ENCODE data around the gene INIP.

Gene INIP

GRCh38 chr9:112669326-112669725 lies 48.6 kb downstream of the INIP start:
- TF ChIP-seq RAD21 (IDR thresholded peaks at IDR 0.05; ENCODE audit: low read depth) (no peak), EP300 (IDR thresholded peaks at IDR 0.05; ENCODE audit: borderline replicate concordance) (no peak), EGR1 (IDR thresholded peaks at IDR 0.05) (no peak), TCF12 (IDR thresholded peaks at IDR 0.05; ENCODE audit: low read depth) (no peak), FOXM1 (IDR thresholded peaks at IDR 0.05; ENCODE audit: borderline replicate concordance, low read depth) (no peak)

DNA sequence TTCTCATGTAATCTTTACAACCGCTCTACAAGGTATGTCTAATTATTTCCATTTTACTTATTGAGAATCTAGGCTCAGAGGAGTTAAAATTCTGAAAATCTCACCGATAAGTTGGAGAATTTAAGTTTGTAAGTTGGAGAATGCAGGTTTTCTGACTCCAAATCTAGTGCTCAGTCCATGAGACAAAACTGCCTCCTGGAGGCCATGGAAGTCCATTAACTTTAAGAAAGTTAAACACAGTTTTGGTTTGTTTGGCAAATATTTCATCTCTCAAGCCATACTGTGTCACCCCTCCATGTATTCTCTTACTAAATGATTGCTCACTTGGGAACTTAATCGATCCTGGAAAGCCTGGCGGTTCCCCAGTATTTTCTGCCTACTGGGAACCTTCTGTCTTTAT lies 52.6 kb downstream of the INIP start:
- TF ChIP-seq TAF1 (IDR thresholded peaks at IDR 0.05; ENCODE audit: low read depth) (no peak), TEAD4 (IDR thresholded peaks at IDR 0.05) (no peak), YY1 (IDR thresholded peaks at IDR 0.05; ENCODE audit: low read depth) (no peak), RAD21 (IDR thresholded peaks at IDR 0.05; ENCODE audit: low read depth) (peak; percentile 41), TCF12 (IDR thresholded peaks at IDR 0.05; ENCODE audit: low read depth) (no peak), CEBPB (IDR thresholded peaks at IDR 0.05) (no peak)

DNA sequence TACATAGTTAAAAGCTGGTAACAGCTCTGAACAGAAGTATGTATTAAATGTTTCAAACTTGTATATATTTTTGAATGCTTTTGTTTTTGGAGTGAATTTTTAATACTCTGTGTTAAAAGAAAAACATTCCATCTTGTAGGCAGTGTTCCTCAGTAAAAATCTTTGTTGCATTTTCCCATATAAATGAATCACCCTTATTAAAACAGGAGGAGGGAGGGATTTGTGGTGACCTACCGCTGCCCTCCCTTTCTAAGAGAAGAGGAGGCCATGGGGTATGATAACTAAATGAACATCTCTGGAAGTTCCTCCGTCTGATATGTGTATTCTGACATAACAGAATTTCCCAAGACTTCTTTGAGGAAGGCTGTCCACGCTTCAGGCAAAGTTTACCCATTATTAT lies 53.4 kb downstream of the INIP start:
- TF ChIP-seq CEBPB (IDR thresholded peaks at IDR 0.05) (no peak), ZBTB7A (IDR thresholded peaks at IDR 0.05; ENCODE audit: low read depth) (no peak), FOXM1 (IDR thresholded peaks at IDR 0.05; ENCODE audit: borderline replicate concordance, low read depth) (no peak), YY1 (IDR thresholded peaks at IDR 0.05; ENCODE audit: low read depth) (no peak), TAF1 (IDR thresholded peaks at IDR 0.05; ENCODE audit: low read depth) (no peak), CREB1 (IDR thresholded peaks at IDR 0.05; ENCODE audit: low read depth) (no peak), REST (IDR thresholded peaks at IDR 0.05; ENCODE audit: low read depth) (no peak)
- TF ChIP-seq, protein P1, sequence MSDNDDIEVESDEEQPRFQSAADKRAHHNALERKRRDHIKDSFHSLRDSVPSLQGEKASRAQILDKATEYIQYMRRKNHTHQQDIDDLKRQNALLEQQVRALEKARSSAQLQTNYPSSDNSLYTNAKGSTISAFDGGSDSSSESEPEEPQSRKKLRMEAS (IDR thresholded peaks at IDR 0.05), result no peak

DNA sequence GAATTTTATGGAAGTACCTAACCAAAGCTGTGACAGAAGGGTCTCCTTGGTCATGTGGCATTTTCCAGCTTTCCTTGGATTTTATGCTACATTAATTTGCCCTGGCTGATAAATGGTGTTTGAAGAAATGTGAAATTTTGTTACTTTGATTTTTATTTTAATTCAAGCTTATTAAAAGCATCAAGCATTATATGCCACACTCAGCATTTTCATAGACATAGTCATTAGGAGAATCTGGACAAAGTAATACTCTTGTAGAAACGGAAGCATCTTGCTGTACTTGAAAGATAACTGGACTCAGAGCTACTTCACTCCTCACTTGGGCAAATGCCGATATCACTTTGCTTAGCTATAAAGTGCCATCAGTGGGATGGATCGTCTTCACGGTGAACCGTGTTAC lies 54.2 kb downstream of the INIP start:
- TF ChIP-seq CEBPB (IDR thresholded peaks at IDR 0.05) (no peak), EP300 (IDR thresholded peaks at IDR 0.05; ENCODE audit: borderline replicate concordance) (no peak), USF1 (IDR thresholded peaks at IDR 0.05) (no peak), REST (IDR thresholded peaks at IDR 0.05; ENCODE audit: low read depth) (no peak), EGR1 (IDR thresholded peaks at IDR 0.05) (no peak), ZBTB7A (IDR thresholded peaks at IDR 0.05; ENCODE audit: low read depth) (no peak), TAF1 (IDR thresholded peaks at IDR 0.05; ENCODE audit: low read depth) (no peak), TCF12 (IDR thresholded peaks at IDR 0.05; ENCODE audit: low read depth) (no peak), CREB1 (IDR thresholded peaks at IDR 0.05; ENCODE audit: low read depth) (no peak), RAD21 (IDR thresholded peaks at IDR 0.05; ENCODE audit: low read depth) (no peak), FOXM1 (IDR thresholded peaks at IDR 0.05; ENCODE audit: borderline replicate concordance, low read depth) (no peak), TEAD4 (IDR thresholded peaks at IDR 0.05) (no peak), NFIC (IDR thresholded peaks at IDR 0.05) (no peak), YY1 (IDR thresholded peaks at IDR 0.05; ENCODE audit: low read depth) (no peak)
- TF ChIP-seq, protein P1 (IDR thresholded peaks at IDR 0.05), result no peak

DNA sequence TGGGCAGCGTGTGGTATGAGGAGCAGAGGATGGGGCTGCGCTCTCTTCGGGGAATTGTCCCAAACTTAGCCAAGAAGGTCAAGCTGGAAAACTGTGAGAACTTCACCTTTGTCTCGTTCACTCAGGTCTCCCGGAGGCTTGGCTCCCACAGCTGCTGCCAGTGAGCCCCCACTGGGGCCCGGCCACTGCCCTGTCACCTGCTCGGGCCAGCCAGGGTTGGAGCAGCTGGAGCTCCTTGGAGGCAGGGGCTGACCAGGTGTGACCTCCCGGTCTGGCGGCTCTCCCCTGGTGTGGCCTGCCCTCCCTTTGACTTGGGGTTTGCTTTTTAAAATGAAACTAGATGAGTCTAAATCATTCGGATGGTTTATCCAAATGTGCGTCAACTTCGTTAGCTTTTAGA lies 58.0 kb downstream of the INIP start:
- no peak for TF ChIP-seq TEAD4 (IDR thresholded peaks at IDR 0.05)
- TF ChIP-seq TAF1 (IDR thresholded peaks at IDR 0.05; ENCODE audit: low read depth), result no peak
- TF ChIP-seq REST (IDR thresholded peaks at IDR 0.05; ENCODE audit: low read depth), result no peak
- TF ChIP-seq ZBTB7A (IDR thresholded peaks at IDR 0.05; ENCODE audit: low read depth), result no peak
- no peak for TF ChIP-seq CEBPB (IDR thresholded peaks at IDR 0.05)
- no peak for TF ChIP-seq CREB1 (IDR thresholded peaks at IDR 0.05; ENCODE audit: low read depth)

DNA sequence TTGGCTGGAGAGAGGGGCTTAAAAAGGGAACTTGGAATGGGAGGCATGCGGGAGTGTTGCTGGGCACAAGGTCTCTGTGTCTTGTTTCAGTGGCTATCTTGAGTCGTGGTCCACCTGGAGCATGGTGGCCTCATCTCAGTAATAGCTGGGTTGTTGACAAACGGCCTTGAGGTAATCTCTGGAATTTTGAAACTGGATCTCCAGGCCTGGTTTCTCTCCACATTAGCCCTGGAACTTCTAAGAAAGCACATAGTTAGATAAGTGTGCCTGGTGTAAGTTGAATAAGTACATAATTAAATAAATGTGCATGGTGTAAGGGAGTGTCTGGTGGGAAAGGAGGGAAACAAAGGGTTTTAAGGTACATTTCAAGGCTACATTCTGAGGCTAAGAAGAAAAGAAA lies 62.2 kb downstream of the INIP start:
- no peak for TF ChIP-seq USF1 (IDR thresholded peaks at IDR 0.05)
- no peak for TF ChIP-seq EGR1 (IDR thresholded peaks at IDR 0.05)
- no peak for TF ChIP-seq NFIC (IDR thresholded peaks at IDR 0.05)
- no peak for TF ChIP-seq FOXM1 (IDR thresholded peaks at IDR 0.05; ENCODE audit: borderline replicate concordance, low read depth)
- TF ChIP-seq ZBTB7A (IDR thresholded peaks at IDR 0.05; ENCODE audit: low read depth), result no peak
- TF ChIP-seq TAF1 (IDR thresholded peaks at IDR 0.05; ENCODE audit: low read depth), result no peak
- TF ChIP-seq YY1 (IDR thresholded peaks at IDR 0.05; ENCODE audit: low read depth), result no peak
- TF ChIP-seq CREB1 (IDR thresholded peaks at IDR 0.05; ENCODE audit: low read depth), result no peak
- TF ChIP-seq EP300 (IDR thresholded peaks at IDR 0.05; ENCODE audit: borderline replicate concordance), result no peak
- TF ChIP-seq RAD21 (IDR thresholded peaks at IDR 0.05; ENCODE audit: low read depth), result no peak
- TF ChIP-seq, protein P1 (IDR thresholded peaks at IDR 0.05), result no peak
- no peak for TF ChIP-seq CEBPB (IDR thresholded peaks at IDR 0.05)
- no peak for TF ChIP-seq TEAD4 (IDR thresholded peaks at IDR 0.05)
- no peak for TF ChIP-seq TCF12 (IDR thresholded peaks at IDR 0.05; ENCODE audit: low read depth)
- no peak for TF ChIP-seq REST (IDR thresholded peaks at IDR 0.05; ENCODE audit: low read depth)

Measured in Ishikawa (cell line).